ENCODE measurements around the gene CD96. TPM values are rescaled to one million over a fixed set of nuclear protein-coding genes. Genes with fewer than 3 reads are reported as not detected.
"Not testable (repeated sequence)": the region's sequence is repeated elsewhere in the genome, so short reads cannot be mapped to it uniquely, and the experiment has no call there.

Gene CD96
- total RNA-seq, 1 experiment from 2014 or later = 0.05 TPM

GRCh38 chr3:111548756-111549155 is 6.8 kb downstream of the CD96 start:
- DNase-seq (ENCODE audit: low read depth) = no peak

GRCh38 chr3:111561902-111562301 is 19.9 kb downstream of the CD96 start:
- DNase-seq (ENCODE audit: low read depth) = not testable (repeated sequence)

DNA sequence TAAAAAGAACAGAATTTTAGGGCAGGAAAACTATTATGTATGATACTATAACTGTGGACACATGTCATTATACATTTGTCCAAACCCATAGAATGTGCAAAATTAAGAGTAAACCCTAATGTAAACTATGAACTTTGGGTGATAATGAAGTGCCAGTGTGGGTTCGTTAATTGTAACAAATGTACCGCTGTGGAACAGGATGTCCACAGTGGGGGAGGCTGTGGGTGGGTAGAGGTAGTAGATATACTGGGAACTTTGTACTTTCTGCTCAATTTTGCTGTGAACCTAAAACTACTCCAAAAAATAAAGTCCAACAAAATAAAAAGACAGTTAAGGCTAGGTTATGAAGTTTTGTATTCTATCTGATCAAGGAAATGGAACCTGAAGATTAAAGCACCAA is 24.8 kb downstream of the CD96 start:
- DNase-seq (ENCODE audit: low read depth) = no peak

- no peak for DNase-seq (ENCODE audit: low read depth)
Observed at GRCh38 chr3:111568355-111568754, 26.4 kb downstream of the CD96 start.

- DNase-seq (ENCODE audit: low read depth) = no peak
Observed at GRCh38 chr3:111568911-111569310, 26.9 kb downstream of the CD96 start.

- no peak for DNase-seq (ENCODE audit: low read depth)
Observed at GRCh38 chr3:111570404-111571030, 28.5 kb downstream of the CD96 start.

DNA sequence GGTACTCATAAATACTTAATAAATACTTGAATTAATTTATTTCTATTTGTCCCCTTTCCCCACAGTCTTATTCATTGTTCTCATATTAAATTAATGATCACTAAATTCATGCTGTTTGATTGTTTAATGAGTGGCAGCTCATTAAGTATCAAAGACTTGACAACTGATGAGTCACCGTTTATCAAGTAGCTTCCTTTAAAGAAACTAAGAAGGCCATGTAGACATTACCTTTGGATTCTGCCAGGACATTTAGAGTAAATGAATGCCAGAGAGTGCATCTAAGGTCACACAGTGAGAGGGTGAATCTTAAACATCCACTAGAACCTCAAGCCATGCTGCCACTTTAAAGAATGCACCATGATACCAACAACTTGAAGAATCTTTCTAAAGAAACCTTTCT is 29.3 kb downstream of the CD96 start:
- DNase-seq (ENCODE audit: low read depth) = no peak

GRCh38 chr3:111571907-111572460 is 30.0 kb downstream of the CD96 start:
- no peak for DNase-seq (ENCODE audit: low read depth)

DNA sequence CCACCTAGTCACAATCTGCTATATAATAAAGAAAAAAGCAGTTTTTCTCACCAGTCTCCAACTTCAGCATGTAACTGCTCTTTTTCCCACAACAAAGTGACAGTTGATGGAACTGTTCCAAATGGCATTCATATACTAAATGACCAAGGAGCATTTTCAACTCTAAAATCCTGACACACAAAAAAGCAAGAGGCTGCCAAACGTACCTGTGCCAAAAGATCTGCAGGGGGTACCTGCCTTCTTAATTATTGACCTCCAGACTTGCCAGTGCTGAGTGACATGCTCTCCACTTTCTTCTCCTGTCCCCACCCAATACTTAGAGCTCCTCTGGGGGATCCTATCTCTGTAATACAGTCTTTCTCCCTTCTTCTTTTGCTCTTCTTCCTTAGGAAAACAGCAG is 35.1 kb downstream of the CD96 start:
- DNase-seq (ENCODE audit: low read depth) = no peak

DNA sequence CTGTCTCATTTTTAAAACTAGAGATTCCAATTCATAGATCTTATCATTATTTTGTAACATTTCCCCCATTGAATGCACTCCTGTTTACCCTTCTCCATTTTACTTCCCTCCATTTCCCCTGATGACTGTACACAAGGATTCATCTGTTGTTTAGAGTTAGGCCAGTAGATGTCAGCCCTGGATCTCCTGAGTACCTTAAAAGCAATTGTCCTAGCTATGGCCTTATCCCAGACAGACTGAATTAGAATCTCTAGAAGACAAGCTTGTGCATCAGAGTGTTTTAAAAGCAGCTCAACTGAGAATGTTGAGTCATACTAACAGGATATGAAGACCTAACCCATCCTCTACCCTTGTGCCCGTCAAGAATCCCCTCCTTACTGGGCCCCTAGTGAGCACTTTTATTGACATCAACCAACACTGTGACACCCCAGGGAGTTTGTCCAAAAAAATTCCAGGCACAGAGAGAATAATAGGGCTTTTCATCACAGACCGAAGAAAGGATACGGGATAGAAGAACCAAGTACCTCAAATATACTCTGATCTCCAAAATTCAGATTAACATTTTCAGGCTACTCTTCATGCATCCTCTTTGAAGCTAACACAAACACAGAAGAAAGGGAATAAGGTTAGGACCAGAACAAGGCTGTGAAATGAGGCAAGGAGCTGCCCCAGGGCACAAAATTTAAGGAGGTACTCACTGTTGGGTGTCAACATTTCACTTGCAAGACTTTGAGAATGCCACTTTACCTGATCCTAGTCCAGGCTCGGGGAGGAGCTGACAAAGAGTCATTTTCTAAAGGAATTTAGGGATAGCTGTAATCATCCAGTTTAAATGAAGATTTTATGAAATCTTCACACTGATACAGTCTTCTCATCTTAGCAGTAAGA is 36.0 kb downstream of the CD96 start:
- DNase-seq (ENCODE audit: low read depth) = peak; percentile 91

GRCh38 chr3:111578867-111579266 is 36.9 kb downstream of the CD96 start:
- no peak for DNase-seq (ENCODE audit: low read depth)

GRCh38 chr3:111579495-111579894 is 37.5 kb downstream of the CD96 start:
- no peak for DNase-seq (ENCODE audit: low read depth)

DNA sequence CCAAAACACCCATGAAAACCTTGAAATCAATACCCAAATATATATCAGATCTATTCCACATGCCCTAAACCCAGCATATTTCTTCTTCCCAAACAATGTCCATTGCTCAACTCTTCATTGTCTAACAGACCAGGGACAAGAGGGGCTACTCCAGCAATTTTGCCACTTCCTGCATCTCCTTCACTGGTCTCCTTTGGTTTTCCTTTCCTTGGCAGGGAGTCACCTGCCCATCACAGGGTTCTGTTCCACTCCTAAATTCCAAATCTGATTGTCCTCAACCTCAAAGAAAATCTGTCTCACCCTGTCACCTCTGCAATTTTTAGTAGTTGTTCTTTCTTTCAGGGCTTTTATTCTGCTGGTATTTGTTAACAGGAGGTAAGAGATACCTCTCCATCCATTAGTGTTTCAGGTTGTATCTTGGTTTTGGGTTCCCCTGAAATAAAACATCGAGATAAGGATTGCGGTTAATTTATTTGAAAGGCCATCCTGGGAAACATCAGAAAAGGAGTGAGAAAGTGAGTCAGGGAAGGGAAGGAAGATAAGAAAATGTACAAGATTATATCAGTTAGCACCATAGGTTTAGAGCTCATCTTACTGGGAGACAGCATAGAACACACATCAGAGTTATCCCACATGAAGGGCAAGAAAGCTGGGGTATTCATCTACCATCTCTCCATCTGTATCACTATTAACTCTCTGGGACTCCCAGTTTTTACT is 39.6 kb downstream of the CD96 start:
- DNase-seq (ENCODE audit: low read depth) = no peak

DNA sequence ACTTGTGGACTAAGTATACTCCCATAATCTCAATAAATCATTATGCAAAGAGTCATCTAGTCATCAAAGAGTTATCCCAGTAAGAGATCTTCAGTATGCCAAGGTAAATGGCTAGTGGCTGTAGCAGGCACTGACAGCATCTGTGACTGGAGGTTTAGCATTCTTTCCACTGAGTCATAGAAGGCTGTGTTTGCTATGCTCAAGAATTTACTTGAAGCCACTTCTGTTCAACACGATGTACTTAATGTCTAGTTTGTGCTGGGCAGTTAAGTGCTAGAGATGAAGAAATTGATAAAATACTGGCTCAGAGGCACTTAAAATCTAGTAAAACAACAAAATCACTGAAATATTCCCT is 40.1 kb downstream of the CD96 start:
- DNase-seq (ENCODE audit: low read depth) = peak; percentile 97

- DNase-seq (ENCODE audit: low read depth) = peak; percentile 43
Observed at GRCh38 chr3:111584744-111585143, 42.7 kb downstream of the CD96 start.

DNA sequence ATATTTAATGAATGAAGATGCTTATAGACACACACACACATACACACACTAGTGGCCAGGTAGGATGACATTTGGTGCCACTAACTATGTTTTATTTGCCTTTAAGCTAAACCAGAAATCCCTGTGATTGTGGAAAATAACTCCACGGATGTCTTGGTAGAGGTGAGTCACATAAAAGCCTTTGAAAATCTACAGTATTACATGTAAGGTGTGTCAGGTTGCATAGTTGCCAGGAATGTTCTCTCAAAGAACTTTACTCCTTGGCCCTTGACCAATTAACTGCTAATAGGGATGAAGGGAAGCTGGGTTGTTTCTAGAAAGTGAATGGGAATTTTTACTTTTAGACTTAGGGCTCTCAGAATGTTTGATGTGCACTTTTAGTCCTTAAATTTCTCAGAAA is 43.2 kb downstream of the CD96 start:
- peak; percentile 90 for DNase-seq (ENCODE audit: low read depth)

GRCh38 chr3:111588527-111588926 is 46.5 kb downstream of the CD96 start:
- peak; percentile 35 for DNase-seq (ENCODE audit: low read depth)

DNA sequence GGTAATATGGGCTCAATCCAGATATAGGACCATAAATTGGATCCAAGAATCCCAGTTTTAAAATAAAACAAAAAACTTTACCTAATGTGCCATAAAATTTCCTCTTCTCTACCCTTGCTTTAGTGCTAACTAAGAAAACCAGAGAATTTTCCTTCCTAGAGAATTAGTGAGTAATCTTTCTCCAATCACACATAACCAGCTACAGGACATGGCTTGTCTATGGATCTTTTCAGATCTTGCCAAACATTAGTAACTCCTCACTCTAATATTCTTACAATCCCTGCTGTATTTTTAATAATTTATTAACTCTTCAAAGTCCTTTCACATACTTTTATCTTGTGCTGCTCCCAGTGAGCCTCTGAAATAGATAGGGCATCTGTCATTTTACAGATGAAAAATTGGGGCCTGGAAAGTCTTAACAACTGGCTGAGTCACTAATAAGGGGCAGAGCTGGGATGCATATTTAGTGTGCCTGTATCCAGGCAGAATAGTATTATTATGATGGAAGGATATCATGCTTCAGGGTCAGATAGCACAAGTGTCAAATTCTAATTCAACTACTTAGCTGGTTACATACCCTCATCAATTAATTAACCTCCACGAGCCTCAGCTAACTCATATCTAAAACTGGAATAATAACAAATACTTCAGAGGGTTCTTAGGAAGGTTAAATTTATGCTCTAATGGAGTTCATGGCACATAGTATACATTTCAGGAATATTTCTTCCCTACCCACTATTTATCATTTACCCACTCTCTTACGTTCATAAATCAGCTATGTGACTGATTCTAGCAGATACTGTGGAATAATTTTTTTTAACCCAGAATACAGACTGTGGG is 47.5 kb downstream of the CD96 start:
- DNase-seq (ENCODE audit: low read depth) = no peak

GRCh38 chr3:111590143-111590491 is 48.1 kb downstream of the CD96 start:
- DNase-seq (ENCODE audit: low read depth) = no peak

GRCh38 chr3:111591555-111591954 is 49.6 kb downstream of the CD96 start:
- DNase-seq (ENCODE audit: low read depth) = no peak

DNA sequence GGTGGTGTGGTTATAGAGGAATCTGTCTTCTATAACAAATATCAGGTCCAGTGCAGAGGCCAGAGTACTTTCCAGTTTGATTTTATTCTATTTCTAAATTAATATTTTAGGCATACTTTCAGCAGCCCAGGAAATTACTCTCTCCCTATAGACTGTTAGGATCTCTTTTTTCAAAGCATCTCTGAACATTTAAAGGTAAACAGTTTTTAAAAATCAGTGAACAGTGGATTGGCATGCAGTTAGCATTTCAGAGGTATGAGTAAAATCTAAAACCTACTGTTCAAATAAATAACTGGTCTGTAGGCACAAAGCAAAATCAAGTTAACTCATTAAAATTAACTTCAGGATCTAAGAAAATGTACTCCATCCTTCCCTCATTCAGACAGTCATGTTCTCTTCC is 50.1 kb downstream of the CD96 start:
- peak; percentile 37 for DNase-seq (ENCODE audit: low read depth)

- DNase-seq (ENCODE audit: low read depth) = no peak
Observed at GRCh38 chr3:111592936-111593335, 50.9 kb downstream of the CD96 start.

All from M059J (cell line).